Astrocyte of the cerebellum (primary cell): ENCODE data around the gene RNF208.

Experiments
- DNase-seq: peaks from one replicate; pipeline ENCODE4 v3.0.0-alpha.2; 2011; ENCODE audit warnings: low read depth
- H3K4me3 ChIP-seq: 2 replicates; pipeline ENCODE4 v1.5.1; 2011; ENCODE audit warnings: mild to moderate bottlenecking, low read depth, low read length, moderate library complexity
- CTCF ChIP-seq: IDR thresholded peaks from 2 replicates; pipeline ENCODE4 v1.5.1; 2012; ENCODE audit warnings: low read length, low read depth, moderate library complexity, mild to moderate bottlenecking; ENCODE audit errors: missing control alignments
- in situ Hi-C: cut with HindIII; loops from 2 replicates; pipeline ENCODE4 v1.10.0; 2017; ENCODE audit warnings: low sequenced_read_pairs

Gene RNF208

DNA sequence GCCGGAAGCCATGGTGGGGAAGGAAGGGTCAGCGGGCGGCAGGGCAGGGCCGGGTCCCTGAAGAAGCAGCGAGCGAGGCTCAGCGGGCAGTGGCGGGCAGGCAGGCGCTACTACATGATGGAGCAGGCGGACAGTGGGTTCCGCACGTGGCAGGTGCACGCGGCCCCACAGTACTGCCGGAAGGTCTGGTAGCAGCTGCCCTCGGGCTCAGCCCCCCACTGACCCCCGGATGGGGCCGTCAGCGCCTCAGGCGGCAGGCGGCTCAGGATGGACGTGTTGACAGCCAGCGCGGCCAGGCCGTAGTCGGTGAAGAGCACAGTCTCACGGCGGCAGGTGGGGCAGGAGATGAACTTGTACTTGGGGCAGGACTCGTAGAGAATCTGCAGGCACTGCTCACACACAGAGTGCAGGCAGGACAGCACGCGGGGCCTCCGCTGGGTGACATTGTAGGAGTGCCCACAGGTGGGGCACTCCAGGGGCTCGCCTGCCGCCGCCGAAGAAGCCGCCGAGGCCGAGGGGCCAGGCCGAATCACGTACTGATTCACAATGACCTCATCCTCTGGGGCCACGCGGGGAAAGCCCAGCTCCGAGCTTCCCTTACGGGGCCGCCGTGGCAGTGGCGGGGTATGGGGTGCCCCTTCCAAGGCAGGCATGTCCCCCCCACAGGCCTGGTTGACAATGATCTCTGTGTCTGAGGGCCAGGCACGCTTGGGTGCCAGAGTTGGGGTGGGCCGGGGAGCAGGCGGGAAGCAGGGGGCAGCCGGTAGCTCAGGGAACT lies 1.5 kb downstream of the RNF208 start:
- no peak overlapping the region for H3K4me3 ChIP-seq
- in situ Hi-C loops, result no loop called here
- no peak for TF ChIP-seq CTCF
- DNase-seq, result no peak

GRCh38 chr9:137219757-137220316 lies 2.2 kb downstream of the RNF208 start:
- no peak overlapping the region for H3K4me3 ChIP-seq
- in situ Hi-C loops, result no loop called here
- no peak for DNase-seq
- no peak for TF ChIP-seq CTCF

GRCh38 chr9:137218754-137219271 lies 3.2 kb downstream of the RNF208 start:
- DNase-seq, result no peak
- in situ Hi-C loops, result no loop called here
- no peak overlapping the region for H3K4me3 ChIP-seq
- TF ChIP-seq CTCF, result no peak

DNA sequence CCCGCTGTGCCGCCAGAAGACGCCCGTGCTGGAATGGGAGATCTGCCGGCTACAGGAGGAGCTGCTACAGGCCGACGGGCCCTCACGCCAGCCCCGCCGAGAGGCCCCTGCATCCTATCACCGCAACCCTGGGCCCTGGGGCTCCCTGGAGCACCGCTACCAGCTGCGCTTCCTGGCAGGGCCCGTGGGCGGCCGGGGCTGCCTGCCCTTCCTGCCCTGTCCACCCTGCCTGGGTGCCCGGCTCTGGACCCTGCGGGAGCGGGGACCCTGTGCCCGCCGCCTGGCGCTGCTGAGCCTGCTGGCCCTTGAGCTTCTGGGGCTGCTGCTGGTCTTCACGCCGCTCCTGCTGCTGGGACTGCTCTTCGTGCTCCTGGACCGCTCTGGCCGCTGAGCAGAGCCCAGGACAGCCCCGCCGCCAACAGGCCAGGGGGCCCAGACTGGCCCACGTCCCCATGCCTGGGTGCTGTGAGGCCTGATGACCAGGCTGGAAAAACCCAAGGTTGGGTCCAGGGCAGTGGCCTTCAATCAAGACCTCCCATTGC lies 3.8 kb downstream of the RNF208 start:
- in situ Hi-C loops, result no loop called here
- no peak for TF ChIP-seq CTCF
- DNase-seq, result no peak
- H3K4me3 ChIP-seq, result no peak overlapping the region

DNA sequence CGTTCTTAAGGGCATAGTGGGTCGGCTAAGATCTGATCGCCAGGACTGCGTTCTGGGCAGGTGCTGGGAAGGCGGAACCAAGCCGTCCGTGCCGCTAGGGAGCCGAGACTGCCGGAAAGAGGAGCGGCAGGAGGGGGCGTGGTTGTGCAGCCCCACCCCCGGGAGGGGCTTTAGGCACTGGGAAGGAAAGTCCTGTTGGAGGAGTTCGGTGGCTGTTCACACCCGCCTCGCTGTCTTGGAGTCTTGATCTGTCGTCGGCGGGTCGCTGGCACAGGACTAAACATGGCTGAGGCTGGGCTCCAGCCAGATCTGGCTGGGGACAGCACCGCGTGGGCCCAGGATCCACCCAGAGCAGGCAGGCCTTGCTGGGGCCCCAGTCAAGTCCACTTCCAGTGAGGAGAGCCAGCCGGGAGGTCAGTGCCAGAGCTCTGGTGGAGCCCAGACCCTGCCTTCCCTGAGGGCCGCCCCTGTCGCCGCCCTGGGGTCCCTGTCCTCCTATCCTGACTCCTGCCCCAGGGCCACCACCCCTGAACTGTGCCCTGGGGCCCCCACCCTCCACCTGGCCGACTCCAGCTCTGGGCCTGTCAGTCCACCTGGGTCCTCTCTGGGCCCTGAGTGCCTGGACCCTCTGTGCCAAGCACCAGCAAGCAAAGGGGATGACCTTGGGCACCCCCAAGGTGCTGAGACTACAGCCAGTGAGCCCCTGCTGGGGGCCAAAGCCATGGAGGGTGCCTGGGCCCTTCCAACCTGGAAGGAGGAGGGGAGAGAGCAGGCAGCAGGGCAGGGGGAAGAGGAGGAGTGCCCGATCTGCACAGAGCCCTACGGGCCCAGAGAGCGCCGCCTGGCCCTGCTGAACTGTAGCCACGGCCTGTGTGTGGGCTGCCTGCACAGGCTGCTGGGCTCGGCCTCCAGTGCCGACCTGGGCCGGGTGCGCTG lies 4.5 kb downstream of the RNF208 start:
- H3K4me3 ChIP-seq, result no peak overlapping the region
- in situ Hi-C loops, result no loop called here
- TF ChIP-seq CTCF, result no peak
- DNase-seq, result no peak
